Ecto neural progenitor cell (in vitro differentiated cells): Measurements from ENCODE around the gene FRMD5.

ENCODE experiments used
- DNase-seq: peaks from one replicate; pipeline ENCODE4 v3.0.0-alpha.2; 2018; ENCODE audit warnings: low spot score

Gene FRMD5

GRCh38 chr15:44160796-44161195, 34.3 kb downstream of the FRMD5 start:
- DNase-seq: no peak

- no peak for DNase-seq
Observed at GRCh38 chr15:44159492-44159891, 35.6 kb downstream of the FRMD5 start.

GRCh38 chr15:44158111-44158510, 37.0 kb downstream of the FRMD5 start:
- DNase-seq: no peak

GRCh38 chr15:44157679-44158078, 37.4 kb downstream of the FRMD5 start:
- DNase-seq: no peak

- no peak for DNase-seq
Observed at GRCh38 chr15:44153352-44153751, 41.7 kb downstream of the FRMD5 start.

GRCh38 chr15:44149224-44149623, 45.8 kb downstream of the FRMD5 start:
- no peak for DNase-seq

GRCh38 chr15:44148580-44148979, 46.5 kb downstream of the FRMD5 start:
- no peak for DNase-seq

GRCh38 chr15:44147636-44148035, 47.4 kb downstream of the FRMD5 start:
- DNase-seq: no peak

GRCh38 chr15:44145495-44145894, 49.6 kb downstream of the FRMD5 start:
- DNase-seq: no peak

- DNase-seq: no peak
Observed at GRCh38 chr15:44144992-44145391, 50.1 kb downstream of the FRMD5 start.

- no peak for DNase-seq
Observed at GRCh38 chr15:44144184-44144583, 50.9 kb downstream of the FRMD5 start.

- DNase-seq: no peak
Observed at GRCh38 chr15:44137750-44138149, 57.3 kb downstream of the FRMD5 start.

GRCh38 chr15:44136991-44137477, 58.0 kb downstream of the FRMD5 start:
- no peak for DNase-seq

- no peak for DNase-seq
Observed at GRCh38 chr15:44132057-44132456, 63.0 kb downstream of the FRMD5 start.

GRCh38 chr15:44130778-44131177, 64.3 kb downstream of the FRMD5 start:
- DNase-seq: no peak

- DNase-seq: no peak
Observed at GRCh38 chr15:44129911-44130310, 65.2 kb downstream of the FRMD5 start.

GRCh38 chr15:44128443-44128842, 66.6 kb downstream of the FRMD5 start:
- no peak for DNase-seq

GRCh38 chr15:44125879-44126278, 69.2 kb downstream of the FRMD5 start:
- DNase-seq: no peak

- DNase-seq: no peak
Observed at GRCh38 chr15:44102675-44103254, 92.3 kb downstream of the FRMD5 start.

- no peak for DNase-seq
Observed at GRCh38 chr15:44101944-44102343, 93.1 kb downstream of the FRMD5 start.

- no peak for DNase-seq
Observed at GRCh38 chr15:44101286-44101685, 93.8 kb downstream of the FRMD5 start.

- DNase-seq: no peak
Observed at GRCh38 chr15:44099671-44100070, 95.4 kb downstream of the FRMD5 start.

GRCh38 chr15:44097552-44097951, 97.5 kb downstream of the FRMD5 start:
- DNase-seq: no peak

- no peak for DNase-seq
Observed at GRCh38 chr15:44096596-44096995, 98.5 kb downstream of the FRMD5 start.

- DNase-seq: no peak
Observed at GRCh38 chr15:44094781-44095180, 100.3 kb downstream of the FRMD5 start.
